Measurements from ENCODE around the gene VCAN. TPM values are rescaled to one million over a fixed set of nuclear protein-coding genes. Genes with fewer than 3 reads are reported as not detected.

VCAN gene
- total and polyA plus RNA-seq, 2 of the 4 experiments (the other 2 are of a cell fraction), result 45.3 to 158 TPM

DNA sequence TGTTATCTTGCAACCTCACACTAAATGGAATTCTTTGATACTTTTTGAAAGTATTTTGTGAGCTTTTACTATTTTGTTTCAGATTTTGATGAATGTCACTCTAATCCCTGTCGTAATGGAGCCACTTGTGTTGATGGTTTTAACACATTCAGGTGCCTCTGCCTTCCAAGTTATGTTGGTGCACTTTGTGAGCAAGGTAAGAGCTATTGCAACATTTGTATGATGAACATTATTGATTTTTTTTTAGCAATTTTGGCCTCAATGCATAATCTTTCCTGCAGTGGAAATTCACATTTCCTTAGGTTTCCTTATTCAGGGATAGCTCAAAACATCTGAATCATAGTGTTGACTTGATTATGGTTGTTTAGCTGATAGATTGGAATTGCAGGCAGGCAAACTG lies 76.3 kb downstream of the VCAN start:
- no peak overlapping the region for H3K4me2 ChIP-seq (ENCODE audit: low read depth, low read length)
- TF ChIP-seq FOS (IDR thresholded peaks at IDR 0.05; ENCODE audit: low read depth, low read length) (no peak), RCOR1 (IDR thresholded peaks at IDR 0.05; ENCODE audit: insufficient replicate concordance, low read length) (no peak), CHD1 (IDR thresholded peaks at IDR 0.05; ENCODE audit: low read depth, low read length) (no peak), RFX5 (IDR thresholded peaks at IDR 0.05; ENCODE audit: low read depth, low read length) (no peak), NFE2L2 (IDR thresholded peaks at IDR 0.05; ENCODE audit: low read depth, low read length) (no peak), CTCF (conservative IDR thresholded peaks at IDR 0.05; ENCODE audit: low read depth, low read length) (no peak), MXI1 (IDR thresholded peaks at IDR 0.05; ENCODE audit: borderline replicate concordance, low read depth, low read length) (no peak), BHLHE40 (IDR thresholded peaks at IDR 0.05; ENCODE audit: low read depth, low read length) (no peak), POLR2A (IDR thresholded peaks at IDR 0.05; ENCODE audit: low read depth, low read length) (no peak), MAZ (IDR thresholded peaks at IDR 0.05; ENCODE audit: borderline replicate concordance, low read depth, low read length) (no peak), MAFK (IDR thresholded peaks at IDR 0.05; ENCODE audit: low read depth, low read length) (no peak), CEBPB (IDR thresholded peaks at IDR 0.05; ENCODE audit: low read depth, low read length) (no peak), RAD21 (IDR thresholded peaks at IDR 0.05; ENCODE audit: low read length) (no peak), SMC3 (IDR thresholded peaks at IDR 0.05; ENCODE audit: low read depth, low read length) (no peak)
- TF ChIP-seq, protein P1, sequence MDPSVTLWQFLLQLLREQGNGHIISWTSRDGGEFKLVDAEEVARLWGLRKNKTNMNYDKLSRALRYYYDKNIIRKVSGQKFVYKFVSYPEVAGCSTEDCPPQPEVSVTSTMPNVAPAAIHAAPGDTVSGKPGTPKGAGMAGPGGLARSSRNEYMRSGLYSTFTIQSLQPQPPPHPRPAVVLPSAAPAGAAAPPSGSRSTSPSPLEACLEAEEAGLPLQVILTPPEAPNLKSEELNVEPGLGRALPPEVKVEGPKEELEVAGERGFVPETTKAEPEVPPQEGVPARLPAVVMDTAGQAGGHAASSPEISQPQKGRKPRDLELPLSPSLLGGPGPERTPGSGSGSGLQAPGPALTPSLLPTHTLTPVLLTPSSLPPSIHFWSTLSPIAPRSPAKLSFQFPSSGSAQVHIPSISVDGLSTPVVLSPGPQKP (IDR thresholded peaks at IDR 0.05; ENCODE audit: borderline replicate concordance, low read depth, low read length), result no peak
- TF ChIP-seq, protein P2, sequence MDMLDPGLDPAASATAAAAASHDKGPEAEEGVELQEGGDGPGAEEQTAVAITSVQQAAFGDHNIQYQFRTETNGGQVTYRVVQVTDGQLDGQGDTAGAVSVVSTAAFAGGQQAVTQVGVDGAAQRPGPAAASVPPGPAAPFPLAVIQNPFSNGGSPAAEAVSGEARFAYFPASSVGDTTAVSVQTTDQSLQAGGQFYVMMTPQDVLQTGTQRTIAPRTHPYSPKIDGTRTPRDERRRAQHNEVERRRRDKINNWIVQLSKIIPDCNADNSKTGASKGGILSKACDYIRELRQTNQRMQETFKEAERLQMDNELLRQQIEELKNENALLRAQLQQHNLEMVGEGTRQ (IDR thresholded peaks at IDR 0.05; ENCODE audit: low read depth, low read length), result no peak
- intact Hi-C loops (cut with micrococcal nuclease) (no loop called here), dilution Hi-C loops (cut with HindIII; ENCODE audit: low sequenced_read_pairs, unreplicated experiment) (no loop called here), in situ Hi-C loops (cut with MboI; ENCODE audit: low sequenced_read_pairs) (no loop called here)
- 80% methylated on average over 1 of the region's 1 CpG; no CpG with 5 or more reads in 1 of the 2 experiments for whole genome bisulfite sequencing, 2 experiments (ENCODE audit: extremely low coverage in 2 of 2, insufficient read length in 1 of 2)
- H3K9me3 ChIP-seq (ENCODE audit: control insufficient read depth, insufficient read depth, low read length), result no peaks in the 10 kb centered on the region
- H2AK5ac ChIP-seq (ENCODE audit: low read depth, low read length), result no peak overlapping the region
- H2BK15ac ChIP-seq (ENCODE audit: low read depth, low read length), result no peak overlapping the region
- H3K4me1 ChIP-seq (ENCODE audit: control insufficient read depth, insufficient read depth, low read length), result peaks cover 11% of the 10 kb centered on the region
- no peak overlapping the region for H3K18ac ChIP-seq (ENCODE audit: low read depth, low read length)
- H2BK5ac ChIP-seq (ENCODE audit: low read depth, low read length, poor library complexity, severe bottlenecking), result no peak overlapping the region
- BruUV-seq (replicated peaks), result no TSS peak
- H4K5ac ChIP-seq (ENCODE audit: low read depth, low read length), result no peak overlapping the region
- H3K23ac ChIP-seq (ENCODE audit: low read depth, low read length), result no peak overlapping the region
- H4K91ac ChIP-seq (ENCODE audit: insufficient read depth, low read depth, low read length), result no peak overlapping the region
- H2AK9ac ChIP-seq (replicated peaks; ENCODE audit: low read depth, low read length, poor library complexity), result no peak overlapping the region
- peaks cover 5 to 19% of the 10 kb centered on the region in 2 experiments; a peak in 3 of 4 replicates for H3K79me1 ChIP-seq (ENCODE audit: low read depth in 1 of 2, low read length in 2 of 2)
- POLR2A ChIA-PET (ENCODE audit: unreplicated experiment), result no interaction called here
- no peak overlapping the region for H2BK120ac ChIP-seq (ENCODE audit: low read depth, low read length)
- no peak overlapping the region for H3K4ac ChIP-seq (ENCODE audit: low read depth, low read length)
- H2AFZ ChIP-seq (replicated peaks; ENCODE audit: low read length, poor library complexity), result no peak overlapping the region
- H3K27me3 ChIP-seq (ENCODE audit: control insufficient read depth, insufficient read depth, low read length), result no peaks in the 10 kb centered on the region
- peak overlapping the region; percentile 15; the same call in 1 of the 2 replicates for H2BK20ac ChIP-seq (ENCODE audit: low read depth, low read length)
- no peak overlapping the region for H4K8ac ChIP-seq (ENCODE audit: low read depth in 2 of 2, low read length in 2 of 2)
- H3K9ac ChIP-seq (ENCODE audit: low read depth, low read length), result no peak overlapping the region
- peaks cover 7% of the 10 kb centered on the region for H3K9me1 ChIP-seq (ENCODE audit: insufficient read depth, low read length)
- H3K56ac ChIP-seq (ENCODE audit: extremely low read depth, insufficient read depth, low read length), result no peak overlapping the region
- no peak overlapping the region for H3K4me3 ChIP-seq (ENCODE audit: insufficient read depth, low read depth, low read length)
- no peak overlapping the region for H3K27ac ChIP-seq (ENCODE audit: insufficient read depth, low read length)
- ATAC-seq (ENCODE audit: low read depth) (no peak), DNase-seq (no peak)
- peaks cover 8% of the 10 kb centered on the region for H3K36me3 ChIP-seq (ENCODE audit: control insufficient read depth, insufficient read depth, low read length)
- H3K14ac ChIP-seq (replicated peaks; ENCODE audit: low read depth, low read length), result no peak overlapping the region
- no peaks in the 10 kb centered on the region for H4K20me1 ChIP-seq (ENCODE audit: insufficient read depth, low read length)
- CTCF ChIA-PET, result interaction anchor here (0.6 kb wide), 1 partner anchor 70 kb away, joined by 3 read pairs; no protein-coding TSS in a partner anchor

All from IMR-90 (cell line).